Psoas muscle (tissue), 8 donors: Measurements from ENCODE around the gene ADA. TPM values are rescaled to one million over a fixed set of nuclear protein-coding genes. Genes with fewer than 3 reads are reported as not detected.

Experiments used
- ATAC-seq, 4 donors: fragments of 200-7000 bp; cut with Tn5 transposase; one replicate each; pipeline ENCODE4 v1.9.1; 2020; ENCODE audit warnings: moderate library complexity in 3 of 4, mild to moderate bottlenecking in 2 of 4
- DNase-seq, 2 donors: peaks; one replicate each; pipeline ENCODE4 v3.0.0-alpha.2; 2020
- H3K27ac ChIP-seq: fragments of 200-600 bp; one replicate; pipeline ENCODE4 v1.8.0; 2022
- H3K27me3 ChIP-seq, 3 donors: fragments of 200-600 bp in 1 of 3; one replicate each; pipeline versions ENCODE4 v1.6.1 to v1.8.0; 2013 to 2022; ENCODE audit warnings: low read length in 2 of 3, mild to moderate bottlenecking in 2 of 3, moderate library complexity in 1 of 3; ENCODE audit not compliant: insufficient read depth in 3 of 3
- H3K36me3 ChIP-seq, 2 donors: fragments of 200-600 bp in 1 of 2; one replicate each; pipeline versions ENCODE4 v1.6.1 to v1.8.0; 2013 to 2022; ENCODE audit warnings: low read depth in 1 of 2, mild to moderate bottlenecking in 1 of 2, moderate library complexity in 1 of 2; ENCODE audit not compliant: insufficient read depth in 1 of 2
- H3K4me1 ChIP-seq: fragments of 200-600 bp; one replicate; pipeline ENCODE4 v1.8.0; 2022
- H3K4me3 ChIP-seq: fragments of 200-600 bp; one replicate; pipeline ENCODE4 v1.8.0; 2022; ENCODE audit warnings: mild to moderate bottlenecking
- H3K9me3 ChIP-seq: fragments of 200-600 bp; one replicate; pipeline ENCODE4 v1.8.0; 2022
- CTCF ChIP-seq: fragments of 200-600 bp; IDR thresholded peaks from one replicate; pipeline ENCODE4 v1.8.0; 2022; ENCODE audit warnings: antibody characterized with exemption
- WGBS, 3 donors: extraction: QIAGEN DNeasy Blood & Tissue Kit; methylation state at CpG; one replicate each; pipeline versions ENCODE4 v1.1.6 to v1.1.7; 2013; 5-methylcytosine and 5-hydroxymethylcytosine counted together
- intact Hi-C, 2 donors: fragments of 100-400 bp; cut with DNase I; formaldehyde crosslinking; loops; one replicate each; pipeline versions ENCODE4 v1.11.0 to v1.14.2; 2022
- polyA plus RNA-seq, 3 donors: library from polyadenylated mRNA; stranded (reverse); fragments of 200-250 nt; gene quantifications; one replicate each; pipeline ENCODE4 v1.2.3, GENCODE V29; 2013
- total RNA-seq, 4 donors: library from RNA; stranded (reverse); fragmentation: NEBNext Ultra II Directional in 2 of 4; extraction: Animal tissue kit (Norgen Biotek cat#: 25700) in 2 of 4; gene quantifications; one replicate each; pipeline versions ENCODE4 v1.2.1 to v1.2.4, GENCODE V29; 2021 to 2023
- donor health status: healthy with polysubstance abuse.
- donor health status: DM: no; HTN: no; CAD: no; lungs with moderate emphysema.
- donor health status: Bipolar disorder and iron deficiency.
- donor health status: healthy.
- donor health status: DM: yes; HTN: yes; CAD: no.
- donor health status: DM: no; HTN: no; CAD: no.
- donor health status: DM: no; HTN: no; CAD: no.
- donor health status: DM: yes; HTN: yes; CAD: no.

ADA gene
- total and polyA plus RNA-seq, 7 donors = 3.3 to 5.8 (median 4.2) TPM

DNA sequence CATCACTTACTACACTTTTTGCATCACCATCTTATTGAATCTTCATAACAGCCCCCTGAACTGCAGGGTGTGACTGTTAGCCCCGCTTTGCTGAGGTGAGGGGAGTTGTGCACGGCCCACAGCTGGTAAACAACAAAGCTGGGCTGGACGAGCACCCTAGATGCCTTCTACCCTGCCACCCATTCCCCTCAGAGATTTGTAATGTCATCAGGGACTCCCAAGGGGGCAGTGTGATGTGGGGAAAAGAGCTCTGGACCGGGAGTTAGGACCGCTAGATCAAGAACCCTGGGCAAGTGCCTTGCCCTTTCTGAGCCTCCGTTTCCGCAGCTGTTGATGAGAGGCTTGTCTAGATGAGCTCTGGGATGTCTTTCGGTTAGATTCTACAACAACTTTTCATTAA is 48.2 kb downstream of the ADA start:
- Histone ChIP-seq H3K27me3 (no peaks in the 10 kb centered on the region), H3K36me3 (peaks cover 0 to 24% of the 10 kb centered on the region in 2 donors), H3K27ac (no peak overlapping the region), H3K4me3 (no peak overlapping the region), H3K9me3 (no peaks in the 10 kb centered on the region), H3K4me1 (peaks cover 68% of the 10 kb centered on the region)
- TF ChIP-seq CTCF = no peak
- intact Hi-C loops = no loop called here
- ATAC-seq (no peak), DNase-seq (no peak)
- 93 to 96% (median 96%) methylated on average over 8 of the region's 8 CpGs for WGBS, 3 donors

DNA sequence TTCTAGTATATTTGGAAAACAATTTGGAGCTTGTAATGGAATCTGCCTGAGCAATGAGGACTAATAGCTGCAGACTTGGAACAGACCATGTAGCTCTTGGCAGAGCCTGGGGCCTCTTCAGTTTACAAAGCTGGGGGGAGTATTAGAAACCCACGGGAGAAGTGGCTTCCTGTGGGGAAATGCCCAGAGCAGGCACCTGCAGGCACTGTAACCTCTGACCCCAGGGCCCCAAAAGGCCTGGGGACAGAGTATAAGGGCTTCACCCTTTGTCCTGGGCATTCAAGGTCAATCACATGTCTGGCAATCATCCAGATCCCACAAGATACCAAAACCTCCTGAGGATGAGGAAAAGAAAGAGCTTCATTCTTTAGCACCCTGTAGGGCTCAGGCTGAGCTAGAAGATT is 49.7 kb downstream of the ADA start:
- peak; percentile 76 to 85 for DNase-seq
- H3K27ac ChIP-seq = peak overlapping the region; percentile 82
- intact Hi-C loops = no loop called here
- 0% methylated on average over 1 of the region's 1 CpG for WGBS, 3 donors
- H3K4me3 ChIP-seq = no peak overlapping the region
- peaks cover 0 to 30% of the 10 kb centered on the region in 2 donors for H3K36me3 ChIP-seq
- no peaks in the 10 kb centered on the region for H3K9me3 ChIP-seq
- peaks cover 75% of the 10 kb centered on the region for H3K4me1 ChIP-seq
- H3K27me3 ChIP-seq = no peaks in the 10 kb centered on the region
- peak; percentile 48 to 72 (median 56) for ATAC-seq
- no peak for TF ChIP-seq CTCF

- WGBS, 3 donors = 9 to 14% (median 10%) methylated on average over 7 of the region's 7 CpGs
- ATAC-seq = peak; percentile 24 to 63 (median 50)
- intact Hi-C loops = no loop called here
- Histone ChIP-seq H3K4me3 (peak overlapping the region; percentile 39), H3K9me3 (no peaks in the 10 kb centered on the region), H3K4me1 (peaks cover 81% of the 10 kb centered on the region), H3K27me3 (no peaks in the 10 kb centered on the region), H3K27ac (peak overlapping the region; percentile 82), H3K36me3 (peaks cover 0 to 24% of the 10 kb centered on the region in 2 donors)
- DNase-seq = no peak
- TF ChIP-seq CTCF = no peak
Measured at GRCh38 chr20:44601236-44601671, 50.2 kb downstream of the ADA start.

DNA sequence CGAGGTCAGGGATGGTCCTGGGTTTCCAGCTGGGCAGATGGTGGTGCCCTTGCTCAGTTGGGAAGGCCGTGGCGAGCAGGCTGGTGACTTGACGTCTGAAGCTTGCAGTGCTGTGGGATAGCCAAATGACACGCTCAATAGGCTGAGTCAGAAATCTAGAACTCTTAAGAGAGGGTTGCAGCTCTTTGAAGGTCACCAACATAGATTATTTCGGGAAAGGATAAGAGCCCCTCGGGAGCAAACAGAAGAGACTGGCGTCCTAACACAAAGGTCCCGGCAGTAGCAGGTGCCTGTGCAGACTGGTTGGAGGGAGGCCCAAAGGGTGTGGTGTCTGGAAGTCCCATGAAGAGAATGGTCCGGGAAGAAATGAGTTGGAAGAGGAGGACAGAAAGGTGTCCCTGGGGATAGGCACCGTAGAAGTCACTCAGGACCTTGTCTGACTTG is 50.7 kb downstream of the ADA start:
- H3K4me1 ChIP-seq = peaks cover 85% of the 10 kb centered on the region

More for the DNA sequence above, 50.7 kb downstream of the ADA start:
- H3K27me3 ChIP-seq = no peaks in the 10 kb centered on the region
- TF ChIP-seq CTCF = no peak
- H3K36me3 ChIP-seq = peaks cover 0 to 23% of the 10 kb centered on the region in 2 donors
- no peaks in the 10 kb centered on the region for H3K9me3 ChIP-seq
- intact Hi-C loops = no loop called here
- peak overlapping the region; percentile 82 for H3K27ac ChIP-seq
- 12 to 21% (median 20%) methylated on average over 11 of the region's 11 CpGs for WGBS, 3 donors
- peak; percentile 53 to 70 for DNase-seq
- peak; percentile 65 to 85 (median 79) for ATAC-seq
- peak overlapping the region; percentile 39 for H3K4me3 ChIP-seq
